HG02885 (cell line): ENCODE measurements around the gene BMI1.
A peak's percentile ranks its signal among the peaks of the same experiment; 100 is the strongest.
"Not testable (repeated sequence)": the region's sequence is repeated elsewhere in the genome, so short reads cannot be mapped to it uniquely, and the experiment has no call there.

Source experiments
- ATAC-seq: cut with Tn5 transposase; IDR thresholded peaks from one replicate; pipeline ENCODE4 v1.9.1; 2021; ENCODE audit warnings: mild to moderate bottlenecking; ENCODE audit not compliant: unreplicated experiment, poor library complexity

Gene BMI1

GRCh38 chr10:22338185-22338900 lies 17.4 kb downstream of the BMI1 start:
- no peak for ATAC-seq

- no peak for ATAC-seq
These were observed 18.0 kb downstream of the BMI1 start for GRCh38 chr10:22338931-22339330.

- no peak for ATAC-seq
These were observed 18.9 kb downstream of the BMI1 start for GRCh38 chr10:22339761-22340328.

- ATAC-seq = peak; percentile 55
These were observed 19.7 kb downstream of the BMI1 start for GRCh38 chr10:22340329-22341189.

- ATAC-seq = peak; percentile 23
These were observed 20.5 kb downstream of the BMI1 start for GRCh38 chr10:22341190-22341925.

- ATAC-seq = no peak
These were observed 21.0 kb downstream of the BMI1 start for GRCh38 chr10:22341926-22342196.

- ATAC-seq = no peak
These were observed 21.5 kb downstream of the BMI1 start for GRCh38 chr10:22342421-22342820.

GRCh38 chr10:22343731-22344130 lies 22.8 kb downstream of the BMI1 start:
- no peak for ATAC-seq

GRCh38 chr10:22344249-22344648 lies 23.4 kb downstream of the BMI1 start:
- ATAC-seq = no peak

- no peak for ATAC-seq
These were observed 23.9 kb downstream of the BMI1 start for GRCh38 chr10:22344781-22345300.

GRCh38 chr10:22345301-22346095 lies 24.6 kb downstream of the BMI1 start, which contains the start of gene SPAG6:
SPAG6 (plus strand) TSS chr10:22345496; CDS start chr10:22345612, 116 bp downstream.
- no peak for ATAC-seq

- ATAC-seq = no peak
These were observed 25.3 kb downstream of the BMI1 start for GRCh38 chr10:22346096-22346661.

- ATAC-seq = no peak
These were observed 28.9 kb downstream of the BMI1 start for GRCh38 chr10:22349755-22350154.

- no peak for ATAC-seq
These were observed 30.3 kb downstream of the BMI1 start for GRCh38 chr10:22351131-22351703.

GRCh38 chr10:22356324-22356873 lies 35.5 kb downstream of the BMI1 start:
- no peak for ATAC-seq

GRCh38 chr10:22357770-22358169 lies 36.9 kb downstream of the BMI1 start:
- not testable (repeated sequence) for ATAC-seq

- no peak for ATAC-seq
These were observed 42.4 kb downstream of the BMI1 start for GRCh38 chr10:22363305-22363704.

GRCh38 chr10:22364407-22365140 lies 43.7 kb downstream of the BMI1 start:
- no peak for ATAC-seq
